B cell (primary cell): Measurements from ENCODE around the gene MS4A4E.

Experiments used
- EZH2 ChIP-seq: IDR thresholded peaks from 2 replicates; pipeline ENCODE4 v1.6.1; 2012; ENCODE audit warnings: borderline replicate concordance, low read depth, mild to moderate bottlenecking, moderate library complexity, low read length; ENCODE audit not compliant: insufficient read depth, poor library complexity, severe bottlenecking
- TF ChIP-seq, protein P1 (sequence below): fragments of 200-600 bp; IDR thresholded peaks from one replicate; pipeline ENCODE4 v1.8.0; 2022; ENCODE audit warnings: antibody characterized with exemption, mild to moderate bottlenecking

DNA sequence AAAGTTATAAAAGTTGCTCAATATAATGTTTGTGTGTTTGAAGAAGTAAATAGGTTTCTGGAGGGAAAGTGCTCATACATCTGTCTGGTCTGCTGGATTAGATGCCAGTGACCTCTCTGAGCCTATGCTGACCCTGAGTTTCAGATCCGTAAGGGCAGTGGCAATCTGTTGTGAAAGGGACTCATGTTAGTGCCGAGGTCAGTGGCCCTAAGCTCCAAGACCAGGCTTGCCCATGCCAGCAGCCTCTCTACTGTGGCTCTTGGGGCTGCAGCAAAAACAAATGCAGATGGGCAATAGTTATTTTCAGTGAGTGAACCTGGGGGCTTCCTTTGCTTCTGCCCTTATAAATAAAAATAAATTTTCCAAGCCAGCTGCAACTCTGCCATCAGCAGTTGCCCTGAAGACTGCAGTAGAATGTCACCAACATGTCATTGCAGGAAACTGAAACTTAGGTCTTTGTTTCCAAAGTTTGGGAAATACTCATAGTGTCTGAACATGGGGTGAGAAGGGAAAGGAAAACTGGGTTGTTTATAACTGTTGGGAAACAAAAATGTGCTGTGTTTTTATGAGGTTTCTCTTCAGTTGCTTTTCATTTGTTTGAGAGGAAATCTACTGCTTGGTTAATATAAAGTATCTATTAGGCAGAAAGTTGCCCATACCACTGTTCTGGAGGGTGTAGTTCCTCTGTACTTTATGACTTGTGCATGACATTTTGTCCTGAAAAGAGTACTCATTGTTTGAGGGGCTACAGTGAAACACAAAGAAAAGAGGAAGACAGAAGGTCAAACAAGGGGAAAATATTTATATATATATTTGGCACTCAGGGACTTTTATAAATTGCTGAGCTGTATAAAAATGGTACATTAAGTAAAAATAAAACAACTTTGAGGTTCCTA is 9.5 kb upstream of the MS4A4E start:
- TF ChIP-seq, protein P1, sequence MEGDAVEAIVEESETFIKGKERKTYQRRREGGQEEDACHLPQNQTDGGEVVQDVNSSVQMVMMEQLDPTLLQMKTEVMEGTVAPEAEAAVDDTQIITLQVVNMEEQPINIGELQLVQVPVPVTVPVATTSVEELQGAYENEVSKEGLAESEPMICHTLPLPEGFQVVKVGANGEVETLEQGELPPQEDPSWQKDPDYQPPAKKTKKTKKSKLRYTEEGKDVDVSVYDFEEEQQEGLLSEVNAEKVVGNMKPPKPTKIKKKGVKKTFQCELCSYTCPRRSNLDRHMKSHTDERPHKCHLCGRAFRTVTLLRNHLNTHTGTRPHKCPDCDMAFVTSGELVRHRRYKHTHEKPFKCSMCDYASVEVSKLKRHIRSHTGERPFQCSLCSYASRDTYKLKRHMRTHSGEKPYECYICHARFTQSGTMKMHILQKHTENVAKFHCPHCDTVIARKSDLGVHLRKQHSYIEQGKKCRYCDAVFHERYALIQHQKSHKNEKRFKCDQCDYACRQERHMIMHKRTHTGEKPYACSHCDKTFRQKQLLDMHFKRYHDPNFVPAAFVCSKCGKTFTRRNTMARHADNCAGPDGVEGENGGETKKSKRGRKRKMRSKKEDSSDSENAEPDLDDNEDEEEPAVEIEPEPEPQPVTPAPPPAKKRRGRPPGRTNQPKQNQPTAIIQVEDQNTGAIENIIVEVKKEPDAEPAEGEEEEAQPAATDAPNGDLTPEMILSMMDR = no peak
- TF ChIP-seq EZH2 = no peak
